HepG2 (cell line): ENCODE measurements around the gene EFCAB11. TPM values are rescaled to one million over a fixed set of nuclear protein-coding genes. Genes with fewer than 3 reads are reported as not detected.

Experiments
- ATAC-seq: fragments of 200-7000 bp; cut with Tn5 transposase; 3 replicates; pipeline ENCODE4 v1.9.1; 2020; ENCODE audit warnings: mild to moderate bottlenecking, moderate library complexity
- BruUV-seq: library from RNA; stranded (reverse); fragments of 400-500 nt; replicated peaks from 2 replicates; lab custom pipeline; 2021; lab: Mats Ljungman, UMichigan
- CTCF ChIA-PET: fragments of 300-600 bp; formaldehyde crosslinking; extraction: SDS; loops from one replicate; lab custom pipeline; 2021; ENCODE audit warnings: low total read pairs, inconsistent platforms, low intra/inter-chr PET ratio; lab: Yijun Ruan, JAX
- POLR2A ChIA-PET: fragments of 350-600 bp; sonication (Branson Sonifier 250); formaldehyde crosslinking; loops from one replicate; lab custom pipeline; 2020; ENCODE audit warnings: antibody characterized with exemption, inconsistent platforms; lab: Yijun Ruan, JAX
- DNase-seq: peaks from one replicate; pipeline ENCODE4 v3.0.0-alpha.2; 2015; ENCODE audit warnings: low spot score
- FAIRE-seq: peaks from 3 replicates; lab custom pipeline; 2011; peaks lifted over from hg19 to GRCh38; lab: Jason Lieb, UNC
- H2AFZ ChIP-seq: one replicate; pipeline ENCODE4 v1.6.1; 2011; ENCODE audit warnings: low read length, inconsistent platforms
- H3K27ac ChIP-seq: fragments of 300-600 bp; 3 replicates; pipeline ENCODE4 v1.8.0; 2011; ENCODE audit warnings: mixed run types, mild to moderate bottlenecking, mixed read lengths, low read length, inconsistent platforms; ENCODE audit not compliant: insufficient read depth; ENCODE audit errors: extremely low read length
- H3K27me3 ChIP-seq, 2 experiments: fragments of 200-600 bp in 1 of 2; 2 replicates in 1 of 2; 3 replicates in 1 of 2; pipeline versions ENCODE4 v1.6.0 to v1.8.0; 2011; ENCODE audit warnings: low read length in 2 of 2, mild to moderate bottlenecking in 2 of 2, moderate library complexity in 2 of 2, inconsistent platforms in 1 of 2; ENCODE audit not compliant: insufficient read depth in 2 of 2, control insufficient read depth in 1 of 2
- H3K36me3 ChIP-seq, 2 experiments: fragments of 200-600 bp in 1 of 2; replicated peaks in 1 of 2; 2 replicates in 1 of 2; 3 replicates in 1 of 2; pipeline versions ENCODE4 v1.5.1 to v1.8.0; 2011; ENCODE audit warnings: low read length in 2 of 2, inconsistent platforms in 1 of 2; ENCODE audit not compliant: insufficient read depth in 2 of 2, control insufficient read depth in 1 of 2
- H3K4me1 ChIP-seq: 2 replicates; pipeline ENCODE4 v1.5.1; 2012; ENCODE audit warnings: low read length, inconsistent platforms; ENCODE audit not compliant: insufficient read depth
- H3K4me2 ChIP-seq: 2 replicates; pipeline ENCODE4 v1.6.0; 2011; ENCODE audit warnings: low read depth, low read length, inconsistent platforms
- H3K4me3 ChIP-seq, 3 experiments: fragments of 200-600 bp in 1 of 3; sonication (generic), shearing (Covaris generic) in 1 of 3; replicated peaks in 1 of 3; 2 replicates each; pipeline ENCODE4 v1.5.1; 2011 to 2016; ENCODE audit warnings: low read length in 3 of 3, inconsistent platforms in 2 of 3, low read depth in 2 of 3, mild to moderate bottlenecking in 2 of 3, control low read depth in 1 of 3, mixed read lengths in 1 of 3; ENCODE audit not compliant: insufficient read depth in 1 of 3
- H3K79me2 ChIP-seq: one replicate; pipeline ENCODE4 v1.6.1; 2011; ENCODE audit warnings: low read length, inconsistent platforms; ENCODE audit not compliant: insufficient read depth
- H3K9ac ChIP-seq: 2 replicates; pipeline ENCODE4 v1.6.0; 2011; ENCODE audit warnings: mild to moderate bottlenecking, low read depth, low read length, inconsistent platforms; ENCODE audit not compliant: insufficient read depth
- H3K9me3 ChIP-seq: 2 replicates; pipeline ENCODE4 v1.5.1; 2012; ENCODE audit warnings: mild to moderate bottlenecking, low read length
- H4K20me1 ChIP-seq: 2 replicates; pipeline ENCODE4 v1.6.0; 2011; ENCODE audit warnings: inconsistent platforms, mild to moderate bottlenecking, low read length, moderate library complexity; ENCODE audit not compliant: insufficient read depth
- JUN ChIP-seq: sonication (generic); formaldehyde crosslinking; IDR thresholded peaks from 2 replicates; pipeline ENCODE4 v1.4.0; 2020; ENCODE audit warnings: mild to moderate bottlenecking, missing genetic modification reagents
- KAT2B ChIP-seq: fragments of 150-350 bp; IDR thresholded peaks from 2 replicates; pipeline ENCODE4 v1.6.1; 2014; ENCODE audit warnings: low read depth, low read length, borderline replicate concordance
- KLF11 ChIP-seq: IDR thresholded peaks from 2 replicates; pipeline ENCODE4 v1.6.1; 2016; ENCODE audit warnings: missing compliant biosample characterization
- PITX1 ChIP-seq: sonication (generic); formaldehyde crosslinking; IDR thresholded peaks from 2 replicates; pipeline ENCODE4 v1.5.1; 2020; ENCODE audit warnings: mild to moderate bottlenecking, missing genetic modification reagents
- SNAPC5 ChIP-seq: sonication (generic); formaldehyde crosslinking; IDR thresholded peaks from 2 replicates; pipeline ENCODE4 v1.8.1; 2023; ENCODE audit warnings: mild to moderate bottlenecking, missing genetic modification reagents, borderline replicate concordance
- SSRP1 ChIP-seq: IDR thresholded peaks from 2 replicates; pipeline ENCODE4 v1.6.1; 2016; ENCODE audit warnings: control low read depth
- ZHX1 ChIP-seq: sonication (generic); formaldehyde crosslinking; IDR thresholded peaks from 2 replicates; pipeline ENCODE4 v1.8.1; 2022; ENCODE audit warnings: low read depth, mild to moderate bottlenecking, missing genetic modification reagents
- ZKSCAN8 ChIP-seq: IDR thresholded peaks from 2 replicates; pipeline ENCODE4 v1.6.1; 2016; ENCODE audit warnings: borderline replicate concordance, missing genetic modification reagents, missing compliant biosample characterization
- ZNF101 ChIP-seq: sonication (generic); formaldehyde crosslinking; IDR thresholded peaks from 2 replicates; pipeline ENCODE4 v1.4.0; 2020; ENCODE audit warnings: mild to moderate bottlenecking, low read depth, missing genetic modification reagents, borderline replicate concordance
- ZNF160 ChIP-seq: sonication (generic); formaldehyde crosslinking; IDR thresholded peaks from 2 replicates; pipeline ENCODE4 v1.8.0; 2022; ENCODE audit warnings: mild to moderate bottlenecking, inconsistent platforms, missing genetic modification reagents
- ZNF225 ChIP-seq: sonication (generic); formaldehyde crosslinking; IDR thresholded peaks from 2 replicates; pipeline ENCODE4 v1.4.0; 2020; ENCODE audit warnings: mild to moderate bottlenecking, missing genetic modification reagents
- ZNF430 ChIP-seq: sonication (generic); formaldehyde crosslinking; IDR thresholded peaks from 2 replicates; pipeline ENCODE4 v1.9.0; 2021; ENCODE audit warnings: mild to moderate bottlenecking, missing genetic modification reagents
- ZNF552 ChIP-seq: sonication (generic); formaldehyde crosslinking; IDR thresholded peaks from 2 replicates; pipeline ENCODE4 v1.9.0; 2022; ENCODE audit warnings: missing genetic modification reagents, mild to moderate bottlenecking, borderline replicate concordance
- ZNF710 ChIP-seq: sonication (generic); formaldehyde crosslinking; IDR thresholded peaks from 2 replicates; pipeline ENCODE4 v1.5.0; 2020; ENCODE audit warnings: mild to moderate bottlenecking, missing genetic modification reagents, borderline replicate concordance
- ZNF770 ChIP-seq: sonication (generic); formaldehyde crosslinking; IDR thresholded peaks from 2 replicates; pipeline ENCODE4 v1.5.0; 2020; ENCODE audit warnings: mild to moderate bottlenecking, missing genetic modification reagents
- ZNF891 ChIP-seq: sonication (generic); formaldehyde crosslinking; IDR thresholded peaks from 2 replicates; pipeline ENCODE4 v1.5.0; 2020; ENCODE audit warnings: mild to moderate bottlenecking, missing genetic modification reagents
- WGBS: methylation state at CpG from one replicate; pipeline ENCODE4 v1.1.6; 2017; ENCODE audit warnings: low lambda C conversion rate; 5-methylcytosine and 5-hydroxymethylcytosine counted together
- in situ Hi-C: cut with HindIII; loops from 2 replicates; pipeline ENCODE4 v1.10.0; 2017; ENCODE audit warnings: low pct_unique_long_range_greater_than_20kb; ENCODE audit not compliant: extremely low pct_ligation_motif_present
- intact Hi-C: fragments of 100-400 bp; cut with micrococcal nuclease; formaldehyde crosslinking; loops from one replicate; pipeline ENCODE4 v1.10.0; 2022; ENCODE audit not compliant: unreplicated experiment
- polyA plus RNA-seq, 8 experiments: library from polyadenylated mRNA; depleted of rRNA in 3 of 8; stranded (reverse) in 7 of 8; unstranded in 1 of 8; fragments of >200 nt; fragmentation: Illumina TruSeq in 4 of 8; extraction: Trizol in 4 of 8; gene quantifications; 2 replicates each; pipeline versions ENCODE4 v1.2.1 to v1.2.3, GENCODE V29; 2011 to 2016; ENCODE audit warnings: low read depth in 4 of 8, missing spikeins in 1 of 8, mixed read lengths in 1 of 8; ENCODE audit not compliant: insufficient read depth in 1 of 8
- total RNA-seq, 5 experiments: library from RNA; depleted of rRNA; stranded (reverse); fragments of >200 nt; fragmentation: Illumina TruSeq; extraction: Trizol; gene quantifications; 2 replicates each; pipeline ENCODE4 v1.2.3, GENCODE V29; 2016; ENCODE audit warnings: low read depth in 1 of 5

Gene EFCAB11
- total and polyA plus RNA-seq, 2 of the 13 experiments (the other 11 are each of a cell fraction or from before 2014, with no cell fraction given) = 8.2 to 31.5 TPM

- TF ChIP-seq ZNF891 (no peak), SNAPC5 (CRISPR knock-in tag) (no peak), ZHX1 (CRISPR knock-in tag) (no peak), ZKSCAN8 (CRISPR knock-in tag) (no peak), SSRP1 (CRISPR knock-in tag) (no peak), ZNF430 (CRISPR knock-in tag) (no peak), ZNF101 (no peak), ZNF160 (no peak), ZNF225 (CRISPR knock-in tag) (no peak), KLF11 (CRISPR knock-in tag) (no peak), JUN (CRISPR knock-in tag) (no peak), ZNF552 (no peak), ZNF710 (no peak), ZNF770 (no peak), PITX1 (CRISPR knock-in tag) (no peak), KAT2B (no peak)
- 87% methylated on average over 2 of the region's 2 CpGs for WGBS
- intact Hi-C loops (no loop called here), in situ Hi-C loops (no loop called here)
- Histone ChIP-seq H3K27me3 (no peaks in the 10 kb centered on the region), H3K9me3 (peaks cover 15% of the 10 kb centered on the region), H3K36me3 (no peaks in the 10 kb centered on the region), H2AFZ (no peak overlapping the region), H4K20me1 (no peaks in the 10 kb centered on the region), H3K79me2 (no peaks in the 10 kb centered on the region), H3K9ac (no peak overlapping the region), H3K4me3 (no peak overlapping the region), H3K4me2 (no peak overlapping the region), H3K27ac (no peak overlapping the region), H3K4me1 (no peaks in the 10 kb centered on the region)
- ATAC-seq (no peak), FAIRE-seq (no peak), DNase-seq (no peak)
- ChIA-PET POLR2A (no interaction called here), CTCF (no interaction called here)
- BruUV-seq = no TSS peak
Measured at GRCh38 chr14:89823743-89824142, 130.8 kb downstream of the EFCAB11 start.
